IMR-90 (cell line): ENCODE measurements around the gene ZNF296. TPM values are rescaled to one million over a fixed set of nuclear protein-coding genes. Genes with fewer than 3 reads are reported as not detected.

Experiments
- ATAC-seq: fragments of 200-7000 bp; cut with Tn5 transposase; 2 replicates; pipeline ENCODE4 v1.9.1; 2020; ENCODE audit warnings: low read depth, mild to moderate bottlenecking, moderate library complexity
- BruUV-seq: library from RNA; stranded (reverse); fragments of 400-500 nt; replicated peaks from 2 replicates; lab custom pipeline; 2021; lab: Mats Ljungman, UMichigan
- CTCF ChIA-PET: fragments of 300-600 bp; formaldehyde crosslinking; extraction: SDS; loops from one replicate; lab custom pipeline; 2021; ENCODE audit warnings: antibody characterized with exemption; lab: Yijun Ruan, JAX
- POLR2A ChIA-PET: fragments of 300-600 bp; sonication (Branson Sonifier 250); formaldehyde crosslinking; loops from one replicate; lab custom pipeline; 2022; ENCODE audit warnings: antibody characterized with exemption; ENCODE audit not compliant: unreplicated experiment; lab: Charles Lee
- DNase-seq: peaks from one replicate; pipeline ENCODE4 v3.0.0; 2013
- H2AFZ ChIP-seq: replicated peaks from 2 replicates; pipeline ENCODE3; 2013; ENCODE audit warnings: low read length, mild to moderate bottlenecking; ENCODE audit not compliant: poor library complexity
- H2AK5ac ChIP-seq: 2 replicates; pipeline ENCODE4 v1.6.1; 2013; ENCODE audit warnings: low read depth, low read length, inconsistent platforms
- H2AK9ac ChIP-seq: replicated peaks from 2 replicates; pipeline ENCODE3; 2013; ENCODE audit warnings: mild to moderate bottlenecking, low read depth, low read length, moderate library complexity; ENCODE audit not compliant: poor library complexity
- H2BK120ac ChIP-seq: 2 replicates; pipeline ENCODE4 v1.6.1; 2013; ENCODE audit warnings: low read depth, low read length, inconsistent platforms
- H2BK15ac ChIP-seq: 3 replicates; pipeline ENCODE4 v1.6.1; 2013; ENCODE audit warnings: low read depth, low read length, inconsistent platforms
- H2BK20ac ChIP-seq: 2 replicates; pipeline ENCODE4 v1.6.1; 2013; ENCODE audit warnings: low read depth, mild to moderate bottlenecking, inconsistent platforms, low read length, moderate library complexity
- H2BK5ac ChIP-seq: 2 replicates; pipeline ENCODE4 v1.6.1; 2013; ENCODE audit warnings: mild to moderate bottlenecking, low read depth, low read length, inconsistent platforms; ENCODE audit not compliant: poor library complexity, severe bottlenecking
- H3K14ac ChIP-seq: replicated peaks from 2 replicates; pipeline ENCODE4 v1.6.1; 2013; ENCODE audit warnings: low read depth, low read length, inconsistent platforms
- H3K18ac ChIP-seq: 2 replicates; pipeline ENCODE4 v1.6.1; 2013; ENCODE audit warnings: low read depth, low read length, control low read depth
- H3K23ac ChIP-seq: 2 replicates; pipeline ENCODE4 v1.6.1; 2013; ENCODE audit warnings: low read depth, low read length, inconsistent platforms
- H3K27ac ChIP-seq: 2 replicates; pipeline ENCODE4 v1.5.1; 2013; ENCODE audit warnings: mild to moderate bottlenecking, control low read depth, low read length; ENCODE audit not compliant: insufficient read depth
- H3K27me3 ChIP-seq: 2 replicates; pipeline ENCODE4 v1.6.1; 2013; ENCODE audit warnings: low read length; ENCODE audit not compliant: control insufficient read depth, insufficient read depth
- H3K36me3 ChIP-seq: 2 replicates; pipeline ENCODE4 v1.6.1; 2013; ENCODE audit warnings: low read length, mixed read lengths; ENCODE audit not compliant: control insufficient read depth, insufficient read depth
- H3K4ac ChIP-seq: 2 replicates; pipeline ENCODE4 v1.6.1; 2013; ENCODE audit warnings: low read depth, low read length, inconsistent platforms
- H3K4me1 ChIP-seq: 2 replicates; pipeline ENCODE4 v1.6.1; 2013; ENCODE audit warnings: low read length, mixed read lengths; ENCODE audit not compliant: control insufficient read depth, insufficient read depth
- H3K4me2 ChIP-seq: 2 replicates; pipeline ENCODE4 v1.6.1; 2013; ENCODE audit warnings: low read depth, mild to moderate bottlenecking, control low read depth, low read length, moderate library complexity
- H3K4me3 ChIP-seq: 2 replicates; pipeline ENCODE4 v1.5.1; 2013; ENCODE audit warnings: low read depth, mild to moderate bottlenecking, control low read depth, low read length, moderate library complexity; ENCODE audit not compliant: insufficient read depth
- H3K56ac ChIP-seq: 2 replicates; pipeline ENCODE4 v1.6.1; 2013; ENCODE audit warnings: low read length, inconsistent platforms; ENCODE audit not compliant: insufficient read depth; ENCODE audit errors: extremely low read depth
- H3K79me1 ChIP-seq, 2 experiments: 2 replicates each; pipeline ENCODE4 v1.6.1; 2013; ENCODE audit warnings: low read length in 2 of 2, inconsistent platforms in 1 of 2, low read depth in 1 of 2
- H3K9ac ChIP-seq: 2 replicates; pipeline ENCODE4 v1.6.1; 2013; ENCODE audit warnings: low read depth, low read length, control low read depth
- H3K9me1 ChIP-seq: 2 replicates; pipeline ENCODE4 v1.6.1; 2013; ENCODE audit warnings: low read length, inconsistent platforms; ENCODE audit not compliant: insufficient read depth
- H3K9me3 ChIP-seq: 2 replicates; pipeline ENCODE4 v1.6.1; 2013; ENCODE audit warnings: low read length; ENCODE audit not compliant: control insufficient read depth, insufficient read depth
- H4K20me1 ChIP-seq: 2 replicates; pipeline ENCODE4 v1.6.1; 2013; ENCODE audit warnings: low read length, inconsistent platforms; ENCODE audit not compliant: insufficient read depth
- H4K5ac ChIP-seq: 2 replicates; pipeline ENCODE4 v1.6.1; 2013; ENCODE audit warnings: mild to moderate bottlenecking, low read depth, low read length, control low read depth
- H4K8ac ChIP-seq, 2 experiments: 2 replicates each; pipeline ENCODE4 v1.6.1; 2013; ENCODE audit warnings: low read depth in 2 of 2, low read length in 2 of 2, control low read depth in 1 of 2, inconsistent platforms in 1 of 2
- H4K91ac ChIP-seq: 2 replicates; pipeline ENCODE4 v1.6.1; 2013; ENCODE audit warnings: low read depth, low read length, inconsistent platforms; ENCODE audit not compliant: insufficient read depth
- BHLHE40 ChIP-seq: fragments of 150-350 bp; IDR thresholded peaks from 2 replicates; pipeline ENCODE4 v1.6.1; 2016; ENCODE audit warnings: mild to moderate bottlenecking, low read depth, low read length
- MAFK ChIP-seq: IDR thresholded peaks from 2 replicates; pipeline ENCODE4 v1.6.1; 2012; ENCODE audit warnings: low read depth, low read length, improper control_type of control experiment
- SMC3 ChIP-seq: fragments of 150-350 bp; IDR thresholded peaks from 2 replicates; pipeline ENCODE4 v1.6.1; 2016; ENCODE audit warnings: low read depth, mild to moderate bottlenecking, antibody characterized with exemption, low read length, moderate library complexity
- whole genome bisulfite sequencing, 2 experiments: methylation state at CpG; one replicate each; pipeline versions ENCODE4 v1.1.5 to v1.1.7; 2013; ENCODE audit warnings: missing lambda C conversion rate in 2 of 2; ENCODE audit not compliant: insufficient read length in 1 of 2; ENCODE audit errors: extremely low coverage in 2 of 2; 5-methylcytosine and 5-hydroxymethylcytosine counted together
- dilution Hi-C: fragments of 300-500 bp; cut with HindIII; formaldehyde crosslinking; loops from one replicate; pipeline ENCODE4 v1.14.3; 2018; ENCODE audit warnings: low sequenced_read_pairs; ENCODE audit not compliant: unreplicated experiment
- in situ Hi-C: fragments of 300-500 bp; cut with MboI; formaldehyde crosslinking; loops from 3 replicates; pipeline ENCODE4 v1.14.3; 2019; ENCODE audit warnings: low sequenced_read_pairs, inconsistent platforms, mixed read lengths
- intact Hi-C: fragments of 100-400 bp; cut with micrococcal nuclease; formaldehyde crosslinking; loops from 2 replicates; pipeline ENCODE4 v1.10.0; 2022
- polyA plus RNA-seq, 3 experiments: library from polyadenylated mRNA; depleted of rRNA; stranded (reverse); fragments of >200 nt; gene quantifications; 2 replicates each; pipeline ENCODE4 v1.2.3, GENCODE V29; 2012; ENCODE audit warnings: low replicate concordance in 1 of 3
- total RNA-seq: library from RNA; depleted of rRNA; stranded (reverse); fragments of >200 nt; gene quantifications from 2 replicates; pipeline ENCODE4 v1.2.3, GENCODE V29; 2012

The ZNF296 gene
- total and polyA plus RNA-seq, 2 of the 4 experiments (the other 2 are of a cell fraction), result 0.10 TPM; not detected in 1

DNA sequence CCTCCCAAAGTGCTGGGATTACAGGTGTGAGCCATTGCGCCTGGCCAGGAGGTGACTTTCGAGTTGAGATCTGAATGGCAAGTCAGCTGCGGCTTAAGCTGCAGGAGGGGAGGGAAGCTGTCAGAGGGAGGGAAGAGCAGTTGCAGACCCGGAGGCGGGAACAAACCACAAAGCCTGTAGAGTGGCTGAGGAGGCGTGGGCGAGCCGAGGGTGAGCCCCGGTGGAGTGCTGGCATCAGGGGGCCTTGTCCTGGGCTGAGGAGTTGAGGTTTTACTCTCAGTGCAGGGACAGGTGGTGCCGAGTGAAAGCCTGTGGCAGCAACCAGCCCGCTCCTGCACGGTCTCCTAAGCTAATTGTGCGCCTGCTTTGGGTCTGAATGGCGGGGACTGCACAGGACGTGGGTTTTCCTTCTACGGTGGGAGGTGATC is 40.9 kb upstream of the ZNF296 start:
- Histone ChIP-seq H3K27me3 (no peaks in the 10 kb centered on the region), H4K91ac (no peak overlapping the region), H2AK9ac (no peak overlapping the region), H3K4me2 (no peak overlapping the region), H3K9ac (no peak overlapping the region), H3K9me1 (peaks cover 33% of the 10 kb centered on the region), H3K14ac (no peak overlapping the region), H3K27ac (no peak overlapping the region), H2BK20ac (no peak overlapping the region), H3K56ac (no peak overlapping the region), H3K79me1 (peaks cover 43 to 93% of the 10 kb centered on the region in 2 experiments), H3K4me1 (no peaks in the 10 kb centered on the region; the same call in 1 of the 2 replicates), H4K8ac (no peak overlapping the region), H3K4me3 (no peak overlapping the region), H2BK120ac (no peak overlapping the region), H3K9me3 (no peaks in the 10 kb centered on the region), H3K18ac (no peak overlapping the region), H4K20me1 (peaks cover 90% of the 10 kb centered on the region), H3K4ac (no peak overlapping the region), H4K5ac (no peak overlapping the region), H2AFZ (no peak overlapping the region), H2AK5ac (no peak overlapping the region), H3K23ac (no peak overlapping the region), H3K36me3 (peaks cover 3% of the 10 kb centered on the region; the same call in 1 of the 2 replicates), H2BK5ac (no peak overlapping the region), H2BK15ac (no peak overlapping the region)
- DNase-seq, result peak; percentile 20
- intact Hi-C loops, result no loop called here
- in situ Hi-C loops, result no loop called here
- dilution Hi-C loops, result no loop called here
- no TSS peak for BruUV-seq
- peak; percentile 56 for ATAC-seq
- CTCF ChIA-PET, result no interaction called here
- WGBS, 2 experiments, result 72% methylated on average over 3 of the region's 16 CpGs; no CpG with 5 or more reads in 1 of the 2 experiments
- POLR2A ChIA-PET, result no interaction called here
- TF ChIP-seq BHLHE40, result no peak
- TF ChIP-seq MAFK, result no peak
- no peak for TF ChIP-seq SMC3
